Measurements from ENCODE around the gene WDR38. TPM values are rescaled to one million over a fixed set of nuclear protein-coding genes. Genes with fewer than 3 reads are reported as not detected.

Gene WDR38
- total and polyA plus RNA-seq, 9 of the 15 experiments (the other 6 are each of a cell fraction or from before 2014, with no cell fraction given), result not detected

- 89% methylated on average over 15 of the region's 16 CpGs for WGBS (ENCODE audit: insufficient coverage, low coverage, missing lambda C conversion rate)
- intact Hi-C loops (cut with micrococcal nuclease), result no loop called here
- Histone ChIP-seq H3K9me1 (ENCODE audit: control insufficient read depth, insufficient read depth, low read length) (no peaks in the 10 kb centered on the region), H3K4me2 (ENCODE audit: insufficient read depth, low read length) (no peak overlapping the region), H3K9me3 (replicated peaks; ENCODE audit: control insufficient read depth, insufficient read depth, low read depth, low read length) (no peaks in the 10 kb centered on the region), H4K20me1 (replicated peaks; ENCODE audit: control insufficient read depth, insufficient read depth, low read length) (no peaks in the 10 kb centered on the region), H3K4me1 (replicated peaks in 1 of 2; ENCODE audit: control insufficient read depth in 2 of 2, insufficient read depth in 2 of 2, low read length in 2 of 2) (no peaks in the 10 kb centered on the region; a peak in 1 of 5 replicates), H2AFZ (ENCODE audit: low read depth, low read length) (no peak overlapping the region), H3K27me3 (ENCODE audit: control insufficient read depth in 2 of 2, insufficient read depth in 2 of 2, low read length in 2 of 2) (no peaks in the 10 kb centered on the region), H3K4me3 (no peak overlapping the region), H3K79me2 (ENCODE audit: control insufficient read depth, insufficient read depth, low read length) (no peaks in the 10 kb centered on the region), H3K27ac (ENCODE audit: extremely low read depth, low read depth, low read length) (no peak overlapping the region), H3K36me3 (ENCODE audit: control insufficient read depth, insufficient read depth, low read length) (peaks cover 72% of the 10 kb centered on the region), H3K9ac (ENCODE audit: insufficient read depth in 1 of 2, low read depth in 2 of 2, low read length in 2 of 2) (no peak overlapping the region)
- BruUV-seq (replicated peaks), result no TSS peak
- CTCF ChIA-PET (ENCODE audit: low intra/inter-chr PET ratio), result no interaction called here
- DNase-seq (ENCODE audit: extremely low read depth in 1 of 4, low spot score in 3 of 4) (no peak), FAIRE-seq (no peak), ATAC-seq (no peak)
- TF ChIP-seq POLR2G (IDR thresholded peaks at IDR 0.05; ENCODE audit: low read depth, low read length), result peak; percentile 16; the same call in 1 of the 2 replicates
- no peak for TF ChIP-seq FOXA1 (IDR thresholded peaks at IDR 0.05; ENCODE audit: borderline replicate concordance)
- POLR2A ChIA-PET, result interaction anchor here (1.2 to 2.8 kb wide), 2 partner anchors 10 to 11 kb away, joined by 3 to 8 read pairs; no protein-coding TSS in a partner anchor
- in situ Hi-C loops (cut with MboI), result loop anchor here (10.0 kb wide), 1 partner anchor 1024 kb away; no protein-coding TSS in a partner anchor
These were observed 28.0 kb downstream of the WDR38 start for GRCh38 chr9:124881138-124881743.

GRCh38 chr9:124882231-124882630 lies 29.0 kb downstream of the WDR38 start:
- peaks cover 73% of the 10 kb centered on the region for H3K36me3 ChIP-seq (ENCODE audit: control insufficient read depth, insufficient read depth, low read length)
- no peaks in the 10 kb centered on the region for H3K9me3 ChIP-seq (replicated peaks; ENCODE audit: control insufficient read depth, insufficient read depth, low read depth, low read length)
- no peak overlapping the region for H2AFZ ChIP-seq (ENCODE audit: low read depth, low read length)
- H3K27ac ChIP-seq (ENCODE audit: extremely low read depth, low read depth, low read length), result no peak overlapping the region
- H3K79me2 ChIP-seq (ENCODE audit: control insufficient read depth, insufficient read depth, low read length), result no peaks in the 10 kb centered on the region
- no peak overlapping the region for H3K9ac ChIP-seq (ENCODE audit: insufficient read depth in 1 of 2, low read depth in 2 of 2, low read length in 2 of 2)
- ATAC-seq (no peak), FAIRE-seq (no peak), DNase-seq (ENCODE audit: extremely low read depth in 1 of 4, low spot score in 3 of 4) (no peak)
- H3K4me1 ChIP-seq (replicated peaks in 1 of 2; ENCODE audit: control insufficient read depth in 2 of 2, insufficient read depth in 2 of 2, low read length in 2 of 2), result no peaks in the 10 kb centered on the region; a peak in 1 of 5 replicates
- H4K20me1 ChIP-seq (replicated peaks; ENCODE audit: control insufficient read depth, insufficient read depth, low read length), result no peaks in the 10 kb centered on the region
- POLR2A ChIA-PET, result interaction anchor here (1.2 to 1.7 kb wide), 2 partner anchors 10 to 24 kb away, joined by 3 to 4 read pairs; no protein-coding TSS in a partner anchor
- intact Hi-C loops (cut with micrococcal nuclease) (no loop called here), in situ Hi-C loops (cut with MboI) (loop anchor here (10.0 kb wide), 1 partner anchor 1023 kb away; no protein-coding TSS in a partner anchor)
- no peaks in the 10 kb centered on the region for H3K9me1 ChIP-seq (ENCODE audit: control insufficient read depth, insufficient read depth, low read length)
- no peak overlapping the region for H3K4me3 ChIP-seq
- H3K27me3 ChIP-seq (ENCODE audit: control insufficient read depth in 2 of 2, insufficient read depth in 2 of 2, low read length in 2 of 2), result no peaks in the 10 kb centered on the region
- CTCF ChIA-PET (ENCODE audit: low intra/inter-chr PET ratio), result no interaction called here
- BruUV-seq (replicated peaks), result no TSS peak
- no peak overlapping the region for H3K4me2 ChIP-seq (ENCODE audit: insufficient read depth, low read length)
- WGBS (ENCODE audit: insufficient coverage, low coverage, missing lambda C conversion rate), result 74% methylated on average over 13 of the region's 13 CpGs
- TF ChIP-seq CBX2 (IDR thresholded peaks at IDR 0.05; ENCODE audit: insufficient read depth, low read length, poor library complexity, severe bottlenecking) (no peak), ESRRB (CRISPR knock-in tag; IDR thresholded peaks at IDR 0.05; ENCODE audit: borderline replicate concordance) (no peak), NUFIP1 (IDR thresholded peaks at IDR 0.05; ENCODE audit: partially characterized antibody) (no peak), E2F4 (CRISPR knock-in tag; IDR thresholded peaks at IDR 0.05; ENCODE audit: low read depth) (no peak), UBTF (IDR thresholded peaks at IDR 0.05; ENCODE audit: borderline replicate concordance in 1 of 2, low read depth in 2 of 2, low read length in 2 of 2) (no peak), SMAD2 (IDR thresholded peaks at IDR 0.05; ENCODE audit: low read depth, low read length) (no peak), FOS (IDR thresholded peaks at IDR 0.05; ENCODE audit: extremely low read depth, insufficient read length) (no peak), ATF4 (CRISPR knock-in tag; IDR thresholded peaks at IDR 0.05) (no peak), PML (IDR thresholded peaks at IDR 0.05; ENCODE audit: low read length) (no peak)

Data from K562 (cell line).